Activated T-cell treated with anti-CD3 and anti-CD28 coated beads, Interleukin-2, amount 50 U/mL, for 24 hours (primary cell): ENCODE results near the gene HAPLN1.
"Not testable (repeated sequence)": the region's sequence is repeated elsewhere in the genome, so short reads cannot be mapped to it uniquely, and the experiment has no call there.

ENCODE experiments used
- DNase-seq: peaks from one replicate; pipeline ENCODE4 v3.0.0-alpha.2; 2020
- H3K27ac Mint-ChIP-seq: 2 replicates; pipeline ENCODE4 v1.8.0; 2020; ENCODE audit warnings: mild to moderate bottlenecking, mixed read lengths
- H3K27me3 Mint-ChIP-seq: 2 replicates; pipeline ENCODE4 v1.8.0; 2020; ENCODE audit warnings: mixed read lengths
- H3K36me3 Mint-ChIP-seq: 2 replicates; pipeline ENCODE4 v1.8.0; 2020; ENCODE audit warnings: low read depth, mixed read lengths
- H3K4me1 Mint-ChIP-seq: 2 replicates; pipeline ENCODE4 v1.8.0; 2020; ENCODE audit warnings: low read depth, mixed read lengths
- H3K4me3 Mint-ChIP-seq: 2 replicates; pipeline ENCODE4 v1.8.0; 2020; ENCODE audit warnings: mild to moderate bottlenecking, moderate library complexity, mixed read lengths
- H3K9me3 Mint-ChIP-seq: 2 replicates; pipeline ENCODE4 v1.8.0; 2020; ENCODE audit warnings: mixed read lengths

The HAPLN1 gene

DNA sequence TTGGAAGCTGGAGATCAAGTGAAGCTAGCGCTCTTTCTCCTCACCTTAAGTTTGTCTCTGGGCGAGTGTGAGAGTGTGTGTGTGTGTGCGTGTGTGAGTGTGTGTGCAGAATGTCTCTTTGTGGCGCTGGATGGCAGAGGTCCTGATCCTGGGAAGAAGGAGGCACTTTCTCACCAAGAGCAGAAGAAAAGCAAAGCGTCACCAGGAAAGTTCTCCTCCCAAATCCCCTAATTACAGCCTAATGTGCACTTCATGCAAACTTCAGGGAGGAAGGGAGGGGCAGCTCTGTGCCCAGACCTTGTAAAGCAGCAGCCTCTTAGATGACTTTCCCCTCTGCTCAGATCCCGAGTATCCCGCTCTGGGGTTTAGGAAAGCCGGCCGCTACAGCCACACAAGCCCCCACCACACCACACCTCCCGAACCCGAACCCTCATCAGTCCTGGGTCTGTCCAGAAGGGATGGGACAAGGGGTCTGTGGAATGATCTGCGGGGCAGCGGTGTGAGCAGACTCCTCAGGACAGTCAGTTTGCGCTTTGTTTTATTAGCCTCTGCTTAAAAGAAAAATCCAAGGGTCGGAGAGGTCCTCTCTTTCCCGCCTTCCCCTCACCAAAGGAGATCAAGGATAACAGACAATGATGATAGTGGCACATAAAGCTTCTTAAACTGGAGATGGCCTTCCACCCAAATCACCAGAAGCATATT, at the start of gene HAPLN1:
Gene HAPLN1, minus strand, starts transcription at position 20 of the 702 bp plus-strand sequence. CDS start 47,332 bp downstream, outside the sequence.
- H3K4me3 Mint-ChIP-seq, result no peak within 1 kb of the TSS
- H3K4me1 Mint-ChIP-seq, result peaks cover 10% of the 10 kb centered on the region
- DNase-seq, result no peak
- H3K27ac Mint-ChIP-seq, result no peak within 1 kb of the TSS
- no peaks in the 10 kb centered on the region for H3K36me3 Mint-ChIP-seq
- H3K9me3 Mint-ChIP-seq, result no peaks in the 10 kb centered on the region
- H3K27me3 Mint-ChIP-seq, result peaks cover 74% of the 10 kb centered on the region

DNA sequence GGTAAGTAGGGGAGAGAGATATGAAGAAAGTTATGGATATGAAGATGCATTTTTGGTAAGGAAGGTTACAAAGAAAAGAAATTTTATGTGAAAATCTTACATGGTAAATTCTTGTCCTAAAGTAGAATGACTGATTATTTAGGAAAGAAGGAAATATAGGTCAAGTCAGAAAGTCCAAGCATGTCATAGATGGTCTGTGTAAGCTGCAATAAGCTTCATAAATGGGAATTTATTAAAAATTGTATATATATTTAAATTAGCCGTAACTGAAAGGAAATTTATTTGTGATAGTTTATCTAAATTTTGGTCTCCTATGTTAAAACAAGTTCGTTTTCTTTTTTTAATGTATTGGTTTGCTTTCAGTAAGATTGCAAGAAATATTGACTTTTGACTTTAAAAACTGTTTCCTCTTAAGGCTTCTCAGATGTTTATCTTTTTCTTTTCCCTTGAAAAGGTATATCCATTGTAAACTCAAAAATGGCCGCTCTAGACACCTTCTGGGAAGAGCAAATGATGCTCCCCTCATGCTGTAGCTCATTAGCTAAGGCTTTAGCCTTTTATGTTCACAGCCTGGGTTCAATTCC, 46.8 kb upstream of the HAPLN1 start:
- H3K27ac Mint-ChIP-seq, result no peak overlapping the region
- DNase-seq, result no peak
- H3K9me3 Mint-ChIP-seq, result peaks cover 6% of the 10 kb centered on the region
- no peaks in the 10 kb centered on the region for H3K27me3 Mint-ChIP-seq
- no peak overlapping the region for H3K4me3 Mint-ChIP-seq
- H3K4me1 Mint-ChIP-seq, result no peaks in the 10 kb centered on the region
- no peaks in the 10 kb centered on the region for H3K36me3 Mint-ChIP-seq

DNA sequence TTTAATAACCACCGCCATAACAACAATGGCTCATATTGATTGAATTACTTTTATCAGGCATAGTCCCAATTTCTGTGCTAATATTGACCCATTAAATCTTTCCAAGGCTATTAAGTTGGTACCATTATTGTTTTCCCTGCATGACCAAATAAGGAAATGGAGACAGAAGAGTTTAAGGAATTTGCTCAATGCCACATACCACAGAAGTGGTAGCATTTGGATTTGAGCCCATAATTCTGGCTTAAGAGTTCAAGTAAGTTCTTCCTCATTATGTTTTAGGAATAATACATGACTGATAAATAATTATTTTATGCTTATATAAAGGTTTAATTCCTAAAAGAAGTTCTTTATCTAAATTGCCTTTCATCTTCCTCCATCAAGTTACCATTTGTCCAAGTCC, 43.4 kb upstream of the HAPLN1 start:
- peaks cover 6% of the 10 kb centered on the region for H3K9me3 Mint-ChIP-seq
- no peaks in the 10 kb centered on the region for H3K4me1 Mint-ChIP-seq
- DNase-seq, result no peak
- H3K27ac Mint-ChIP-seq, result no peak overlapping the region
- H3K27me3 Mint-ChIP-seq, result no peaks in the 10 kb centered on the region
- H3K4me3 Mint-ChIP-seq, result no peak overlapping the region
- no peaks in the 10 kb centered on the region for H3K36me3 Mint-ChIP-seq

DNA sequence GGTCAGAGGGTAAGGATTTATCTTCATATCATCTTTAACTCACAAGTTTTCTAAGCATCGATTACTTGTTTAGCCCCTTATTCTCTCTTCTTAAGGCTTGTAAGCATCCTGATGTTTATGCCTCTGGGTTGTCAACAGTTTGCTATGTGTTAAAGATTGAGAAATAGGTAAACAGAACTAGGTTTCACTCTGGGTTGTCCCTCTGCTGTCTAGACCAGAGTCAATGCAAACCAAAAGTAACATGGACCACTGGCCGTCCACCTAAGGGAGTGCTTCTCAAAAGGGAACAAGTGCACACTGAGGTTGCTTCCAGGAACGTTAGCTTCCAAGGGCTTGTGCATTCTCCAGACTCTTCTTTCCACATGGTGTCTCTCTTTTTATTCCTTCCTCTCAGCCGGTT, 39.9 kb upstream of the HAPLN1 start:
- no peaks in the 10 kb centered on the region for H3K27me3 Mint-ChIP-seq
- DNase-seq, result no peak
- no peak overlapping the region for H3K4me3 Mint-ChIP-seq
- H3K36me3 Mint-ChIP-seq, result no peaks in the 10 kb centered on the region
- H3K9me3 Mint-ChIP-seq, result no peaks in the 10 kb centered on the region
- H3K4me1 Mint-ChIP-seq, result no peaks in the 10 kb centered on the region
- no peak overlapping the region for H3K27ac Mint-ChIP-seq

DNA sequence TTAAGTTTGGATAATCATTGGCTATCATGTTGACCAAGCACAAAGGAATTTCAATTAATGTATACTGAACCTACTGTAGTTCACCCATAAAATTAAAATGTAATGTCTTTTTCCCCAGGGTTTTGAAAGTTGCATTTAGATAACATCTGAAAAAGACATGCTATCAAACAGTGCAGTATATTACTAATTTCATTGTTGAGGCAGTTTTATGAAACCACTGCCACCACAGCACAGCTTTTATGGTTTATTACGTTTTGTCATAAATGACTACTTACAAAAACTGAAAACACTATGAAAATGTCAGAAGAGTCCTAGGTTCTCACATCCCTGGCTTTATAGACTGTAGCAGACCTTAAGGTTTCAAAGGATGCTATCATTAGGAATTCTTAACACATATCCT, 32.0 kb upstream of the HAPLN1 start:
- Mint-ChIP-seq H3K9me3 (peaks cover 2% of the 10 kb centered on the region), H3K36me3 (no peaks in the 10 kb centered on the region), H3K27me3 (peaks cover 7% of the 10 kb centered on the region), H3K27ac (no peak overlapping the region), H3K4me3 (no peak overlapping the region), H3K4me1 (no peaks in the 10 kb centered on the region)
- no peak for DNase-seq

DNA sequence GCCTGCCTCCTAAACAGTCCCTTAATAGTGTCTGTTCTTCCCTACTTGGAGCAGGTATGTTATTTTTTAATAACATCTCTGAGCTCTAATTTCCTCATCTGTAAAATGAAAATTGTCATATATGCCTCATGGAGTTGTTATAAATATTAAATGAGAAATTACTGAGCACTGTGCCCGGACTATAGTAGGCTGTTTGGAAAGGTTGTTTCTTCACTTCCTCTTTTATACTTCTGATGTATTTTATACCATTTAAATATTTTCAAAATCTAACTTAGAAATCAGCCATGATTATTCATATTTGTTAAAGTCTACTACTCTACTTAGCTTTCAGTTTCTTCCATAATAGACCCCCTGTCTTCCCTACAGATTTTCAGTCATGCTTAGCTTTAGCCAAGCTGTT, 30.5 kb upstream of the HAPLN1 start:
- Mint-ChIP-seq H3K9me3 (peaks cover 4% of the 10 kb centered on the region), H3K36me3 (no peaks in the 10 kb centered on the region), H3K4me3 (no peak overlapping the region), H3K27me3 (peaks cover 7% of the 10 kb centered on the region), H3K4me1 (no peaks in the 10 kb centered on the region), H3K27ac (no peak overlapping the region)
- no peak for DNase-seq

DNA sequence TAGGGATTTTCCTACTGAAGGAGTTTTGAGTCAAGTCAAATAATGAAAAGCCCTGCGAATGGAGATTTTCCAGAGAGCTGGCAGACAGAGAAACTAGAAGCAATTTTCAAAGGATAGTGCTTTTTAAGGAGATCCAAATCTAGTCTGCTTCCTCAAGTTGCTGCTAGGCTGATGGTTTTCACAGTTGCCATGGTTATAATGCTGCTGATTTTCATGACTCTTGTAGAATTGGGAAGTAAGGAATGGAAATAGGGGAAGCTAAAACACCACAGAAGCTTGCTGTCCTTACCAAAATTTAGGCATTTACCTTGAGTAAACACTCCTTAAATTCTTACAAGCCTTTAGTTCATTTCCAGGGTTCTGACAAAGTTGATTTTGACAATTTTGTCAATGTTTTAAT, 30.1 kb upstream of the HAPLN1 start:
- DNase-seq, result no peak
- Mint-ChIP-seq H3K9me3 (peaks cover 4% of the 10 kb centered on the region), H3K4me3 (no peak overlapping the region), H3K27me3 (peaks cover 7% of the 10 kb centered on the region), H3K36me3 (no peaks in the 10 kb centered on the region), H3K4me1 (no peaks in the 10 kb centered on the region), H3K27ac (no peak overlapping the region)

DNA sequence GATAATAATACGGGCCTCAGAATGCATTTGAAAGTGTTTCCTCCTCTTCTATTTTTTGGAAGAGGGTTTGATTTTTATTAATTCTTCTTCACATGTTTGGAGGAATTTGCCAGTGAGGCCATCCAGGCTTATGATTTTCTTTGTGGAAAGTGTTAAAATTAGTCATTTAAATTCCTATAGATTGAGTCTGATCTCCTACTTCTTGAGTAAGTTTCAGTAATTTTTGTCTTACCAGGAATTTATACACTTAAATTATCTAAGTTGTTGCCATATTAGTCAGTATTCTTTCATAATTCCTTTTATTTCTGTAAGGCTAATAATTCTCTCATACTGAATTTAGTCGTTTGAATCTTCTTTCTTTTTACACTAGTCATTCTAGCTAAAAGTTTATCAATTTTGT, 25.2 kb upstream of the HAPLN1 start:
- Mint-ChIP-seq H3K4me3 (no peak overlapping the region), H3K9me3 (peaks cover 4% of the 10 kb centered on the region), H3K27ac (no peak overlapping the region), H3K36me3 (no peaks in the 10 kb centered on the region), H3K4me1 (no peaks in the 10 kb centered on the region), H3K27me3 (peaks cover 2% of the 10 kb centered on the region)
- no peak for DNase-seq

DNA sequence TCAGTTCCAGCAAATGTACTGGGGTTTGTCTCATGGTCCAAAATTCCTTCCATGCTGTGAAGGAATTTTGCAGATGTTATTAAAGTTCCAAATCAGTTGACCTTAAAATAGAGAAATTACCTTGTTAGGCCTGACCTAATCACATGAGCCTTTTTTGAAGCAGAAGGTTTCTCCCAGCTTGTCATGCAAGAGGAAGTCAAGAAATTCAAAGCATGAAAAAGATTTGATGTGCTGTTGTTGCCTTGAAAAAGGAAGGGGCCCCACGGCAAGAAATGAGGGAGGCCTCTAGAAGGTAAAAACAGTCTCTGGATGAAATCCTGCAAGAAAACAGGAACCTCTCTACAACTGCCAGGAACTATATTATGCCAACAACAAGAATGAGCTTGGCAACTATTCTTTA, 24.2 kb upstream of the HAPLN1 start:
- H3K9me3 Mint-ChIP-seq, result peaks cover 3% of the 10 kb centered on the region
- no peak overlapping the region for H3K27ac Mint-ChIP-seq
- H3K36me3 Mint-ChIP-seq, result no peaks in the 10 kb centered on the region
- no peak for DNase-seq
- no peaks in the 10 kb centered on the region for H3K4me1 Mint-ChIP-seq
- H3K4me3 Mint-ChIP-seq, result no peak overlapping the region
- peaks cover 2% of the 10 kb centered on the region for H3K27me3 Mint-ChIP-seq

DNA sequence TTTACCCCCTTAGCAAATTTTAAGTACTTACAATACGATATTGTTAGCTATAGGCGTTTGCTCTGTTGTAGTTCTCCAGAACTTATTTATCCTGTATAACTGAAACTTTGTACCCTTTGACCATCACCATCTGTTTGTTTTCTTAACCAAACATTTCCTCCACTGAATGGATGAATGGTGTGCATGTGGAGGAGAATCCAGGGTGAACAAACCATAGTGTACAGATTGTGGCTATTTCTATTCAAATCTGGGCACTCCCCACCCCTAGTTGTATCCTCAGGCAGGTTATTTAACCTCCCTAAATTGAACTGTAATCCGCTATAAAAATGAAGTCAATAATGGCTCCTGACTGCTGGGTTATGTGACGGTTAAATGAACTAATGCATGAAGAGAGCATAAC, 21.4 kb upstream of the HAPLN1 start:
- Mint-ChIP-seq H3K27me3 (peaks cover 2% of the 10 kb centered on the region), H3K4me3 (no peak overlapping the region), H3K27ac (no peak overlapping the region), H3K9me3 (peaks cover 2% of the 10 kb centered on the region), H3K36me3 (no peaks in the 10 kb centered on the region), H3K4me1 (no peaks in the 10 kb centered on the region)
- DNase-seq, result no peak

DNA sequence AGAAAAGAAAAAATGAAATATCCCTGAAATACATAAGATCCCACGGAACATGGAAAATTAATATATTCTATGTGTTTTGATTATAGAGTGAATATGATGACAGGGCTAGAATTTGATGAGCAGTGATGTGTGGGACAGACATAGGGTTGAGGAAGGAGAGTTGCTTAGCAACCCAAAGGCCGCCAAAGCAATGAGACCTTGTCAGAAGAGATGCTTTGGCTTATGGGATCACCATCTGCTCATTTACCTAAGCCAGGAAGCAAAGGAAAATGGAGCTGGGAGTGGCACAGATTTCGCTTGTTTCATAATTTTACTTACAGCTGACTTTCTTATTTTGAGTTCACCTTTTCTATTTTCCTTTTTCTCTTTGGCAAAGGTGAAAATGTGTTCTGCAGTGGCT, 20.9 kb upstream of the HAPLN1 start:
- no peak overlapping the region for H3K4me3 Mint-ChIP-seq
- no peak for DNase-seq
- H3K27ac Mint-ChIP-seq, result no peak overlapping the region
- H3K9me3 Mint-ChIP-seq, result peaks cover 2% of the 10 kb centered on the region
- no peaks in the 10 kb centered on the region for H3K36me3 Mint-ChIP-seq
- peaks cover 2% of the 10 kb centered on the region for H3K27me3 Mint-ChIP-seq
- H3K4me1 Mint-ChIP-seq, result no peaks in the 10 kb centered on the region

DNA sequence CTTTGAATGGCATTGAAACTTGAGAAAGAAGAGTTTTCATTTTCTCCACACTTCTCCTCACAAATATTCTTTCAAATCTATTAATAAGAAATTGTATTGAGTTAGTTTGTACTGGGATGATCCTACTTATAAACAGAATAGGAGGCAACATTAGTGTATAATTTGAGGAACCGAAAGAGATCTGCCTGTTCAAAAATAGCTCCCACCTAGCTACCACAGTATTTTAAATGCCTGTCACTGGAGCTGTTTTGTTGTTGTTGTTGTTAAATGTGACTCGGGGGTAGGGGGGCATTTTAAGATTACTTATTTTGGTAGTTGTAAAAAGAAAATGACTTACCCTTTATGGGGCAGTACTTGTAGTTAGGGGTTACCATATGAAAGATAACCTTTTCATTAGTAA, 20.1 kb upstream of the HAPLN1 start:
- no peaks in the 10 kb centered on the region for H3K4me1 Mint-ChIP-seq
- H3K36me3 Mint-ChIP-seq, result no peaks in the 10 kb centered on the region
- no peaks in the 10 kb centered on the region for H3K9me3 Mint-ChIP-seq
- DNase-seq, result no peak
- peaks cover 2% of the 10 kb centered on the region for H3K27me3 Mint-ChIP-seq
- H3K4me3 Mint-ChIP-seq, result no peak overlapping the region
- H3K27ac Mint-ChIP-seq, result no peak overlapping the region

DNA sequence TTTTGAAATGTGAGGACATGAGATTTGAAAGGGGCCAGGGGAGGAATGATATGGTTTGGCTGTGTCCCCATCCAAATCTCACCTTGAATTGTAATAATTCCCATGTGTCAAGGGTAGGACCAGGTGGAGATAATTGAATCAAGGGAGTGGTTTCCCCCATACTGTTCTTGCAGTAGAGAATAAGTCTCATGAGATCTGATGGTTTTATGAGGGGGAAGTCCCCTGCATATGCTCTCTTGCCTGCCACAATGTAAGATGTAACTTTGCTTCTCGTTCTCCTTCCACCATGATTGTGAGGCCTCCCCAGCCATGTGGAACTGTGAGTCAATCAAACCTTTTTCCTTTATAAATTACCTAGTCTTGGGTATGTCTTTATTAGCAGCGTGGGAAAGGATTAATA, 15.5 kb upstream of the HAPLN1 start:
- H3K4me3 Mint-ChIP-seq, H3K27ac Mint-ChIP-seq, H3K27me3 Mint-ChIP-seq, DNase-seq, H3K9me3 Mint-ChIP-seq, H3K36me3 Mint-ChIP-seq, H3K4me1 Mint-ChIP-seq: not testable (repeated sequence)

DNA sequence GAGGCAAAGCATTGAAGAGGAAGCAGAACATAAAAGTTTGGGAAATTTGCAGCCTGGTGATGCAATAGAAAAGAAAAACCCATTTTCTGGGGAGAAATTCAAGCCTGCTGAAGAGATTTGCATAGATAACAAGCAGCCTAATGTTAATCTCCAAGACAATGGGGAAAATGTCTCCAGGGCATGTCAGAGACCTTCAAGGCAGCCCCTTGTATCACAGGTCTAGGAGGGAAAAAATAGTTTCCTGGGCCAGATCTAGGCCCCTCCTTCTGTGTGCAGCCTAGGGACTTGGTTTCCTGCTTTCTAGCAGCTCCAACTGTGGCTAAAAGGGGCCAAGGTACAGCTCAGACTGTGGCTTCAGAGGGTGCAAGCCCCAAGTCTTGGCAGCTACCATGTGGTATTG, 14.4 kb upstream of the HAPLN1 start:
- not testable (repeated sequence) for H3K27me3 Mint-ChIP-seq, H3K36me3 Mint-ChIP-seq, H3K27ac Mint-ChIP-seq, H3K4me3 Mint-ChIP-seq, DNase-seq, H3K4me1 Mint-ChIP-seq, H3K9me3 Mint-ChIP-seq

DNA sequence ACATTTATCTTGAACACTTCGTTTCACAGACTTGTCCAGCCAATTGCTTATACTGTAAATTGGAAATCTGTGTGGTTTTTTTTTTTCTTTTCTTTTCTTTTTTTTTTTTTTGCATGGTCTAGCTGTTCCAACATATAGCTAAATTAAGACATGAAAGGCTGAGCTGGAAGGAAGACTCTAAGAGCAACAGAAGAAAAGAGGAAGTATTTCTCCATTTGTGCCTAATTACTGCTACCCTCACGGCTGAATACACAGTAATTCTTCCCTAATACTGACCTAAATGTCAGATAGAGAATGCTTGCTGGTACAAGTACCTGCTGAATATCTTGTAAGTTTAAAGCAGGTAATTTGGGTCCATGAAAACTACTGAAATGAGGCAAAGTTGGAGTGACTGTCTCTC, 11.0 kb upstream of the HAPLN1 start:
- H3K4me1 Mint-ChIP-seq, result no peaks in the 10 kb centered on the region
- H3K9me3 Mint-ChIP-seq, result peaks cover 2% of the 10 kb centered on the region
- H3K27ac Mint-ChIP-seq, result no peak overlapping the region
- H3K36me3 Mint-ChIP-seq, result no peaks in the 10 kb centered on the region
- peaks cover 22% of the 10 kb centered on the region for H3K27me3 Mint-ChIP-seq
- H3K4me3 Mint-ChIP-seq, result no peak overlapping the region
- DNase-seq, result no peak

DNA sequence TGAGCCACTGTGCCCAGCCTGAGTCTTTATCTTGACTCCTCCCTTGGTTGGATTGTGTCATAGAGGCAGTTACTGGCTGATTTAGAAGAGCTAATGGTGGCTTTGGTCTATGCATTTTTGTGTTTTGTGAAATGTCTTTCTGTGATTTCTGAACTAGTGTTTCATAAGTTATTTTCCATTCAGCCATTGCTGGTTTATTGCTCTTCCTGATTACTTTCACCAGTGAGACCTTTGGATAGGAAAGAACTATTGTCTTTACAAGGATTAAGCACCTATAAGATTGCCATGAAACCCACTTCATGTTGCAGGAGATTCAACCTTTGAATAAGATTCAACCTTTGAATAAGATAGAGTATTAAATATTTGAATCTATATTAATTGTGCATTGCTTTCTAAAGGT, 8.7 kb upstream of the HAPLN1 start:
- H3K4me3 Mint-ChIP-seq, result no peak overlapping the region
- no peaks in the 10 kb centered on the region for H3K4me1 Mint-ChIP-seq
- DNase-seq, result no peak
- H3K9me3 Mint-ChIP-seq, result no peaks in the 10 kb centered on the region
- no peaks in the 10 kb centered on the region for H3K36me3 Mint-ChIP-seq
- peaks cover 34% of the 10 kb centered on the region for H3K27me3 Mint-ChIP-seq
- no peak overlapping the region for H3K27ac Mint-ChIP-seq
